ENCODE data around the gene EIF4EBP3. TPM values are rescaled to one million over a fixed set of nuclear protein-coding genes. Genes with fewer than 3 reads are reported as not detected.

EIF4EBP3 gene
- 11.7 TPM for total RNA-seq
- long read RNA-seq, partial matches to known transcripts, result 0 of 4 reads
- long read RNA-seq, other reads (novel, unspliced or antisense), result 0 of 4 reads

GRCh38 chr5:140547508-140548299 lies at the start of gene EIF4EBP3:
Gene EIF4EBP3, plus strand, starts transcription at chr5:140547662. Its CDS starts 76 bp downstream, at chr5:140547738.
- intact Hi-C loops (cut with DNase I), result loop anchor here (2.0 to 5.0 kb wide), 4 partner anchors 91 to 145 kb away; partner anchors contain the start of genes ANKHD1, HARS1, HARS2 and TMCO6
- DNase-seq (ENCODE audit: missing footprints), result peak; percentile 98
- ATAC-seq, result peak; percentile 93

GRCh38 chr5:140497897-140498296 lies 49.6 kb upstream of the EIF4EBP3 start:
- intact Hi-C loops (cut with DNase I), result no loop called here
- no peak for DNase-seq (ENCODE audit: missing footprints)
- no peak for ATAC-seq

GRCh38 chr5:140498591-140498990 lies 48.9 kb upstream of the EIF4EBP3 start:
- ATAC-seq (no peak), DNase-seq (ENCODE audit: missing footprints) (no peak)
- intact Hi-C loops (cut with DNase I), result no loop called here

GRCh38 chr5:140502834-140503233 lies 44.6 kb upstream of the EIF4EBP3 start:
- no peak for ATAC-seq
- no peak for DNase-seq (ENCODE audit: missing footprints)
- intact Hi-C loops (cut with DNase I), result no loop called here

GRCh38 chr5:140509898-140510297 lies 37.6 kb upstream of the EIF4EBP3 start:
- ATAC-seq (no peak), DNase-seq (ENCODE audit: missing footprints) (no peak)
- intact Hi-C loops (cut with DNase I), result no loop called here

GRCh38 chr5:140513124-140513523 lies 34.3 kb upstream of the EIF4EBP3 start:
- no peak for DNase-seq (ENCODE audit: missing footprints)
- intact Hi-C loops (cut with DNase I), result no loop called here
- no peak for ATAC-seq

- DNase-seq (ENCODE audit: missing footprints), result no peak
- intact Hi-C loops (cut with DNase I), result no loop called here
- ATAC-seq, result no peak
Observed at GRCh38 chr5:140524003-140524402, 23.5 kb upstream of the EIF4EBP3 start.

GRCh38 chr5:140540227-140540626 lies 7.2 kb upstream of the EIF4EBP3 start:
- intact Hi-C loops (cut with DNase I), result no loop called here
- ATAC-seq (no peak), DNase-seq (ENCODE audit: missing footprints) (no peak)

- ATAC-seq (no peak), DNase-seq (ENCODE audit: missing footprints) (no peak)
- intact Hi-C loops (cut with DNase I), result no loop called here
Observed at GRCh38 chr5:140542972-140543371, 4.5 kb upstream of the EIF4EBP3 start.

DNA sequence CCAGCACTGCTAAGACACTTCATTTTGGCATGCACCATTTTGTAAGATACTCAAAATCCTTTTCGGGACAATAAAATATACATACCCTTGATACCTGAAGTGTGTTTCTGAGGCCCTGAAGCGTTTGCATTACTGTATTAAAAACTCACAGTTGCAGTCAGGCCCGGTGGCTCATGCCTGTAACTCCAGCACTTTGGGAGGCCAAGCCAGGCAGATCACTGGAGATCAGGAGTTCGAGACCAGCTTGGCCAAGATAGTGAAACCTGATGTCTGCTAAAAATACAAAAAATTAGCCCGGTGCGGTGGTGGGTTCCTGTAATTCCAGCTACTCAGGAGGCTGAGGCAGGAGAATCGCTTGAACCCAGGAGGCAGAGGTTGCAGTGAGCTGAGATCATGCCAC lies 2.5 kb upstream of the EIF4EBP3 start:
- no peak for ATAC-seq
- intact Hi-C loops (cut with DNase I), result loop anchor here (5.0 kb wide), 2 partner anchors 143 to 147 kb away; partner anchors contain the start of genes ANKHD1, HARS1 and HARS2
- DNase-seq (ENCODE audit: missing footprints), result no peak

DNA sequence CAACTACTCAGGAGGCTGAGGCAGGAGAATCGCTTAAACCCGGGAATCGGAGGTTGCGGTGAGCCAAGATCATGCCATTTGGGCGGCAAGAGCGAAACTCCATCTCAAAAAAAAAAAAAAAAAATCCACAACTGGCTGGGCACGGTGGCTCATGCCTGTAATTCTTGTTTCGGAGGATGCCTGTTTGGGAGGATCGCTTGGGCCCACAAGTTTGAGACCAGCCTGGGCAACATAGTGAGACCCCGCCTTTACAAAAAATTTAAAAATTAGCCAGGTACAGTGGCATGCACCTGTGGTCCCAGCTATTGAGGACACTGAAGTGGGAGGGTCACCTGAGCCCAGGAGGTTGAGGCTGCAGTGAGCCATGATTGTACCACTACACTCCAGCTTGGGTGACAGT lies 1.9 kb upstream of the EIF4EBP3 start:
- no peak for ATAC-seq
- no peak for DNase-seq (ENCODE audit: missing footprints)
- intact Hi-C loops (cut with DNase I), result loop anchor here (2.0 to 5.0 kb wide), 4 partner anchors 93 to 147 kb away; partner anchors contain the start of genes ANKHD1, HARS1, HARS2 and TMCO6

DNA sequence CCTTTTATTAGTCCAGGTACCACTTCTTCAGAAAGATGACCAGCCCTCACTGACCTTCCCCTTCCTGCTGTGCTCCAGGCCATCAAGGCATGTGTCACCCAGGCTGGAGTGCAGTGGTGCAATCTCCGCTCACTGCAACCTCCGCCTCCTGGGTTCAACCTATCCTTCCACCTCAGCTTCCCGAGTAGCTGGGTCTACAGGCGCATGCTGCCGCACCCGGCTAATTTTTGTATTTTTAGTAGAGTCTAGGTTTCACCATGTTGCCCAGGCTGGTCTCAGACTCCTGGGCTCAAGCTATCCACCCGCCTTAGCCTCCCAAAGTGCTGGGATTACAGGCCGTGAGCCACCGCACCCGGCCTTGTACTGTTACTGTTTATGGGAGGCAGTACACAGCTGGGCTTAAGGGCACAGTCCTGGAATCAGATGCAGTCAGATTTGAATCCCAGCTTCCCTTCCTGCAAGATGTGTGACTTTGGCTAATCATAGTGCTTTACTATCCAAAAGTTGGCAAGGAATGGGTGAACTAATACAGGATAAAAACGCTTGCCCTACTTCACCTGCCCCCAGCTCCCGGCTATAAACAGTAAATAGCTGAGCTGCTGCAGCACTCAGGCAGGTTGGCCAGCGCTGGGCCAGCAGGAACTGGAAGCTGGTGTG lies 483 bp upstream of the EIF4EBP3 start:
- intact Hi-C loops (cut with DNase I), result loop anchor here (2.0 to 5.0 kb wide), 4 partner anchors 92 to 145 kb away; partner anchors contain the start of genes ANKHD1, HARS1, HARS2 and TMCO6
- ATAC-seq (peak; percentile 0), DNase-seq (ENCODE audit: missing footprints) (no peak)

DNA sequence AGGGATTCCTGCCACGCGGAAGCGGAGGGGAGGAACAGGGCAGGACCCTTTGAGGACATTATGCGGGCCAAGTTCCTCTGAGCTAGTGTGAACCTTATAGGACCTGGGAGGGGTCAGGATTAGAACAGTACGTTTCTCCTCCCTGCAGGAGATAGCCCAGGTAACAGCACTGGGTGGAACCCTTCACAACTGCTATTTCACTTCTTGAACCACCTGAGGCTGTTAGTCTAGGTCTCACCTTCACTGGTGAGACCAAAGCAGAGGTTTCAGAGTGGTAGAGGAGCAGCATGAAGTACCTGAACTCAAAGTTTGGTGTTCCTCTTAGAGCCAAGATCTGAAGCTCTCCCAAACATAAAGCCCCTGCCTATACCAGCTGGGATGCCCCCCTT lies 832 bp downstream of the EIF4EBP3 start:
- intact Hi-C loops (cut with DNase I), result loop anchor here (5.0 kb wide), 2 partner anchors 144 to 146 kb away; partner anchors contain the start of genes ANKHD1, HARS1 and HARS2
- no peak for DNase-seq (ENCODE audit: missing footprints)
- ATAC-seq, result peak; percentile 57

DNA sequence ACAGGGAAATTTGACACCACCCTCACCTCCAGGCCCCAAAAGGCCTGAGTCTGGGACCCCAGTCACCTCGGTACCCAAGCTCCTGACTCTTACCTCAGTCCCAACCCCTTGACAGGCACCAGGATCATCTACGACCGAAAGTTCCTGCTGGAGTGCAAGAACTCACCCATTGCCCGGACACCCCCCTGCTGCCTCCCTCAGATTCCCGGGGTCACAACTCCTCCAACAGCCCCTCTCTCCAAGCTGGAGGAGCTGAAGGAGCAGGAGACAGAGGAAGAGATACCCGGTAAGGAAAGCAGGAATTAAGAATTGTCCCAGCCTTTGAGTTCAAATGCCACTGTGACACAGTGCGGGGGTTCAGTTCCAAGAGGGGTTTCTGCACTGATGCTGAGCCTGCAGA lies 1.3 kb downstream of the EIF4EBP3 start:
- no peak for ATAC-seq
- no peak for DNase-seq (ENCODE audit: missing footprints)
- intact Hi-C loops (cut with DNase I), result loop anchor here (5.0 kb wide), 2 partner anchors 144 to 146 kb away; partner anchors contain the start of genes ANKHD1, HARS1 and HARS2

DNA sequence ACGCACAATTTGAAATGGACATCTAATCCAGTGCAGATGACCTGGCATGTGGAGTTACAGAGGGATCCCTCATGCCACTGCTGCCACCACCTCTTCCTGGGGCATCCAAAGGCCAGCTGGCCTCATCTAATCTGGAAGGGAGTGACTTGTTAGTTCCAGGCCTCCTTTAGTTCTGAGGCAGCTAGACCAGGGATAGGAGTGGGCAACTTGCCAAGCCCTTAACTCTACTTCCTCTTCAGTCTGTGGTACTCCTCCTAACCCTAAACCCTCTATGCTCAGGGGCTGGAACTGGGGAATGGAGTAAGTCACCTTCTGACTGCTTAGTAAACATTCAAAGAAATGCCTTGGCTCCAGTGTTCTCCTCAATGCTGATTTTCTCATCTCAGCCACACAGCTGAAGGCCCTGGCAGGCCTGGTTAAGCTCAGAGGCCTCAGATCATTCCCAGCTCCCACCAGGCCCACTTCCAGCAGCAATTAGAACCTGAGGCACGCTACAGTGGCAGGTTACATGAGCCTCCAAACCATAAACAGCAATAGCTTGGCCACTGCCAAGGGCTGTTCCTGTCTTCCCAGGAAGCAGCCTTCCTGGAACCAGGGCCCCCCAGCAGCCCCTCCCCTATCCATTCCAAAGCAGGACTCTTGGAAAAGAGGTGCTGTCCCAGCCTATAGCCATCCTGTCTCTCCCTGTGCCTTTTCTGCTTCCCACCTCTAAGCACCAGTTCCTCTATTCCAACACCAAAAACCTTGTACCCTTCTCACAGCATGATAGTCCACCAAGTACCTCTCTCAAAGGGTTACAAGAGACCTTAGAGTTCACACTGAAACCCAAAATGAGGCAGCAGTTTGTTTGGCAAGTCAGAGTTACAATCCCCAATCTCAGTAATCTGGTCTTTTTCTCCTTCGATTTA lies 2.0 kb downstream of the EIF4EBP3 start:
- DNase-seq (ENCODE audit: missing footprints), result no peak

GRCh38 chr5:140550147-140551079 lies 3.0 kb downstream of the EIF4EBP3 start:
- ATAC-seq, result no peak
- DNase-seq (ENCODE audit: missing footprints), result no peak
- intact Hi-C loops (cut with DNase I), result no loop called here

More for the DNA sequence above, 2.0 kb downstream of the EIF4EBP3 start:
- ATAC-seq, result peak; percentile 3
- intact Hi-C loops (cut with DNase I), result loop anchor here (5.0 kb wide), 2 partner anchors 143 to 147 kb away; partner anchors contain the start of genes ANKHD1, HARS1 and HARS2

DNA sequence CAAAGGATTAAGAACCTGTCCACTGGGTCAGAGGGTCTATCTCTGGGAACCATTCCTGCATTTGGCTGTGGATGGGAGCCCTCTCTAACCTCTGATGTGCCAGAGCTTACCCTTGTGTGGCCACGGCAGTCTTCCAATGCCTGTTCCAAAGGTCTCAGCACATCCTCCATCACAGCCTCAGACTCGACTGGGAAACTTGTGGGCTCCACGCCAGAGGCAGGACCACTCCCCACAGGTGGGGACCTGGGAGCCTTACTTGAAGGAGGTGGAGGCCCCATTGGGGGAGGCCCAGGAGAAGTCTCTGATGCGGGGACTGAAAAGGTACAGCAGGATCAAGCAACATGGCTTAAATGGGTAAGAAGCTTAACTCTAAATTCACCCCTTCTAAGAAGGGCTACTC lies 4.4 kb downstream of the EIF4EBP3 start:
- ATAC-seq, result no peak
- intact Hi-C loops (cut with DNase I), result no loop called here
- DNase-seq (ENCODE audit: missing footprints), result no peak

Measured in Right ventricle myocardium inferior (tissue), 1 donor.